ENCODE results near the gene EVI5.

EVI5 gene

DNA sequence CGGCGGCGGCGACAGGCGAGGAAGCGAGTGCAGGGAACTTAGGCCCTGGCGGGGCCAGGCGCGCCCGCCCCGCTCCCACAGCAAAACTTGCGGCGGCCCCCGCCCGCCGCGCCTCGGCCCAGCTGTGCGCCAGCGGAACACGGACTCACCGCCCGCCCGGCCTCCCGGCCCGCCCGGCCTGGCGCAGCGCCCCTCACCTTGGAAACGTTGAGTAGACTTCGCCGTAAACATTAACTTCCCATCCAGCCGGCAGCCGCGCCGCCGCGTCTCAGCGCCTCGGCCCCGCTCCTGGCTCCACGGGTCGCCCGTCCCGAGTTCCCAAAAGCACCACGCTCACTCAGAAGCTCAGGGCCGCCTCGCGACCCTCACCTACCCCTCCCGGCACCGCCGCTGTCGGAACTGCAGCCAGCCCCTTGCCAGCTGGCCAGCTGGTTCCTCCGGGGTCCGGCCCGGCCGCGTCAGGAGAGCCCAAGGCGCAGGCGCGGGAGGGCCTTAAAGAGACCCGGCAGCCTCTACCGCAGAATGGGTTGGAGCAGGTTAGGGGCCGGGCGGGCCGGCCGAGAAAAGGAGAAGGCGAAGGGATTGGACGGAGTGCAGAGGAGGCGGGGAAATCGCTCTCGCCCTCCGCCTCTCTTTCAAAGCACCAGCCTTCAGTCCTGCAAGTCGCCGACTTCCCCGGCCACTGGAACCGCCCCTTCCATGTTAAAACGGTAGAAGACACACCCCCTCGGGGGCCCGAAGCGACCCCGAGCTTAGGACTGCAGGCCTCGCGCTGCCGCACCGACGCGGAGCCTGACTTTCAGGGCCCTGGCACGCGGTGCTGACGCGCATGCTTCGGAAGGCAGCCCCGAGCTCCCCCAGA lies at the start of gene EVI5:
Gene EVI5 (minus strand): TSS at position 470 of the 862 bp plus-strand sequence. CDS start 48,562 bp downstream, outside the sequence.
- peak within 1 kb of the TSS; percentile 86 for H3K4me3 ChIP-seq (ENCODE audit: low read depth, low read length)
- TF ChIP-seq, protein P1, sequence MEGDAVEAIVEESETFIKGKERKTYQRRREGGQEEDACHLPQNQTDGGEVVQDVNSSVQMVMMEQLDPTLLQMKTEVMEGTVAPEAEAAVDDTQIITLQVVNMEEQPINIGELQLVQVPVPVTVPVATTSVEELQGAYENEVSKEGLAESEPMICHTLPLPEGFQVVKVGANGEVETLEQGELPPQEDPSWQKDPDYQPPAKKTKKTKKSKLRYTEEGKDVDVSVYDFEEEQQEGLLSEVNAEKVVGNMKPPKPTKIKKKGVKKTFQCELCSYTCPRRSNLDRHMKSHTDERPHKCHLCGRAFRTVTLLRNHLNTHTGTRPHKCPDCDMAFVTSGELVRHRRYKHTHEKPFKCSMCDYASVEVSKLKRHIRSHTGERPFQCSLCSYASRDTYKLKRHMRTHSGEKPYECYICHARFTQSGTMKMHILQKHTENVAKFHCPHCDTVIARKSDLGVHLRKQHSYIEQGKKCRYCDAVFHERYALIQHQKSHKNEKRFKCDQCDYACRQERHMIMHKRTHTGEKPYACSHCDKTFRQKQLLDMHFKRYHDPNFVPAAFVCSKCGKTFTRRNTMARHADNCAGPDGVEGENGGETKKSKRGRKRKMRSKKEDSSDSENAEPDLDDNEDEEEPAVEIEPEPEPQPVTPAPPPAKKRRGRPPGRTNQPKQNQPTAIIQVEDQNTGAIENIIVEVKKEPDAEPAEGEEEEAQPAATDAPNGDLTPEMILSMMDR (IDR thresholded peaks at IDR 0.05; ENCODE audit: insufficient read depth, low read length, missing control alignments) = peak; percentile 10
- POLR2A ChIA-PET = interaction anchor here (0.8 to 1.8 kb wide), 6 partner anchors 8 to 50 kb away, joined by 3 to 13 read pairs (median 5); partner anchors contain the start of gene RPL5
- CTCF ChIA-PET = interaction anchor here (1.0 to 3.9 kb wide), 6 partner anchors 10 to 47 kb away, joined by 3 to 15 read pairs (median 6); partner anchors contain the start of gene RPL5
- DNase-seq (ENCODE audit: low read depth, low spot score) = peak; percentile 78

DNA sequence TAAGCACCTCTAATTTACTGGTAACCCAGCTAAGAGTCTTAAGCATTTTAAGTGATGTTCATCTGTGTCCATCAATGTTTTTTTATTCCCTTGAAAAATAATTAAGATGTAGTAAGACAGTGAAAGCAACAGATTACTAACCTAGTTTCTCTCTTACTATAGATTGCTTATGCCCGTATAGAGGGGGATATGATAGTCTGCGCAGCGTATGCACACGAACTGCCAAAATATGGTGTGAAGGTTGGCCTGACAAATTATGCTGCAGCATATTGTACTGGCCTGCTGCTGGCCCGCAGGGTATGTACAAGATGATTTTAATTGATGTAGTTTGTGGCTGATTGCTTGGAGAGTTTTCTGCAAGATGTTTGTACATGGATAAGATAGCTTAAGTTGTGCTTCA lies 49.7 kb upstream of the EVI5 start:
- TF ChIP-seq, protein P1 (IDR thresholded peaks at IDR 0.05; ENCODE audit: insufficient read depth, low read length, missing control alignments) = no peak
- H3K4me3 ChIP-seq (ENCODE audit: low read depth, low read length) = no peak overlapping the region
- no peak for DNase-seq (ENCODE audit: low read depth, low spot score)
- ChIA-PET POLR2A (interaction anchor here (1.7 kb wide), 1 partner anchor 50 kb away, joined by 6 read pairs; the partner anchor contains the start of gene EVI5), CTCF (interaction anchor here (1.2 to 6.6 kb wide), 4 partner anchors 8 to 524 kb away, joined by 3 to 28 read pairs (median 6); no protein-coding TSS in a partner anchor)

DNA sequence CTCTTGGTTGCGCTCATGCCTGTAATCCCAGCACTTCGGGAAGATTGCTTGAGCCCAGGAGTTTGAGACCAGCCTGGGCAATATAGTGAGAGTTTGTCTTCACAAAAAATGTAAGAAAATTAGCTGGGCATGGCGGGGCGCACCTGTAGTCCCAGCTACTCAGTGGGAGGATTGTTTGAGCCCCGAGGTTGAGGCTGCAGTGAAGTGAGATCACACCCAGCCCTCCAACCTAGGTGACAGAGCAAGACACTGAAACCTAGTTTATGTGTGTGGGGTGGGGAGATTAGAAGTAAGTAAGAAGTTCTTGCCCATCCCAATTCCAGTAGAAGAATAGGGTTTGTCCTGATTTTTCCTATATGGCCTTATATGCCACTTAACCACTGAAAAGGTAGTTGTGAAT lies 48.9 kb upstream of the EVI5 start:
- peak overlapping the region; percentile 98 for H3K4me3 ChIP-seq (ENCODE audit: low read depth, low read length)
- TF ChIP-seq, protein P1 (IDR thresholded peaks at IDR 0.05; ENCODE audit: insufficient read depth, low read length, missing control alignments) = no peak
- POLR2A ChIA-PET = no interaction called here
- CTCF ChIA-PET = interaction anchor here (1.2 to 1.8 kb wide), 3 partner anchors 9 to 523 kb away, joined by 3 to 8 read pairs (median 5); no protein-coding TSS in a partner anchor
- DNase-seq (ENCODE audit: low read depth, low spot score) = no peak

DNA sequence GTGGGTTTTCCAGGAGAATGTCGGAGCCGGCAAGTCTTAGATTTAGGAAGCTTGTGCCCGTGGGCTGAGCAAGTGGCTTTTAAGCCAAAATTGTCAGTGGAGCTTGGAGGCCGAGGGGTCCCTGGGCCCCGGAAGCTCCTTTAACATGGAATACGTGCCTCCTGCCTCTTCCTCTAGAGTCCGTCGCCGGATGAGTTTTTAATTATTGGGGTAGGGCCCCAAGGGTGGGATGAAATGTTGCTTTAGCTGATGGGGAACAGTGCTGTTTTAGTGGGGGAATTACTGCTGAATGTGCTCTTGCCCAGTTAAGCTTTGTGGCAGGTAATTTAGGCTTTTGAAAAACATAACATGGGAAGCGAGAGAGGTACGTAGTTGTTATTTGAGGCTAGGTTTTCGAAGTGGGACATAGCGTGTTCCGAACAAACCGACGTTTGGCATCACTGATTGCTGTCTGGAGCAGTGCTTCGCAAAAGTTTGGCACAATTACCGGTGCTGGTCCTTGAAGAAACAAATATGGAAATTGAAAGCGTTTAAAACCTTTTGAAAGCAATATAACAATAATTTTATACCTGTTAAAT lies 47.7 kb upstream of the EVI5 start:
- DNase-seq (ENCODE audit: low read depth, low spot score) = no peak
- ChIA-PET CTCF (interaction anchor here (0.9 to 3.5 kb wide), 16 partner anchors 9 to 191 kb away, joined by 3 to 65 read pairs (median 6); partner anchors contain the start of genes DIPK1A and EVI5), POLR2A (interaction anchor here (0.6 to 1.8 kb wide), 9 partner anchors 10 to 183 kb away, joined by 3 to 13 read pairs (median 4); partner anchors contain the start of genes DIPK1A and EVI5)
- H3K4me3 ChIP-seq (ENCODE audit: low read depth, low read length) = peak overlapping the region; percentile 98
- TF ChIP-seq, protein P1 (IDR thresholded peaks at IDR 0.05; ENCODE audit: insufficient read depth, low read length, missing control alignments) = no peak

DNA sequence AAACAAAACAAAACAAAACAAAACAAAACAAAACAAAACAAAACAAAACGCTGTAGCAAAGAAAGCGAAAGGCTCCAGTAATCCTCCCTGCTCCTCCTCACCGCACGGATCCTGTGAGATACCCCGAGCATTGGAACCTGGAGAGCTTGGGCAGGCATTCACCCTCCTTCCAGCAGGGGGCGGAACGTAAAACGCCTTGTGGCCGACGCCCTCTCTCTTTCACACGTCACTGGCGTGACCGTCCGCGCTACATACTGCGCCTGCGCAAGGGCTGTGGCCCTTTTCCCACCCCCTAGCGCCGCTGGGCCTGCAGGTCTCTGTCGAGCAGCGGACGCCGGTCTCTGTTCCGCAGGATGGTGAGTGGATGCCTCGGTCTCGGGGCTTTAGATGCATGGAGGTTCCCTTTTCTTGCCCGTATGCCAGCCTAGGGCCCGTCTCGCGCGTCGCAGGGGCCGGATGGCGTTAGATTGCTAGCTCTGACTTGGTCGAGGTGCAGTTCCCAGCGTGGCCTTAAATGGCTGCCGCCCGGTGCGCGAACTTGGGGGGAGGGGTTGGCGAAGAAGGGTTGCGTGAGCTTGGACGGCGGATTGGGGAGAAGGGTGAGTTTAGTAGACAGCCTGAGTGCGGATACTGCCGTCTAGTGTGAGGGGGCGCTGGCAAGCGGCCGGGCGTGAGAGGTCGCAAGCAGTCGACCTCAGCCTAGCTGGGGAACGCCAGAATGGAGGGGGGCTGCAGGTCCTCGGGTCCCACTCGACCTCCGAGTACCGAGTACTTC lies 47.0 kb upstream of the EVI5 start, which contains the start of gene RPL5:
Gene RPL5 (plus strand): TSS at position 279 of the 775 bp plus-strand sequence. CDS start 75 bp downstream, at position 354.
- TF ChIP-seq, protein P1 (IDR thresholded peaks at IDR 0.05; ENCODE audit: insufficient read depth, low read length, missing control alignments) = peak; percentile 98
- peak; percentile 73 for DNase-seq (ENCODE audit: low read depth, low spot score)
- POLR2A ChIA-PET = interaction anchor here (0.6 to 1.8 kb wide), 12 partner anchors 10 to 210 kb away, joined by 3 to 13 read pairs (median 4); partner anchors contain the start of genes DIPK1A and EVI5
- H3K4me3 ChIP-seq (ENCODE audit: low read depth, low read length) = peak within 1 kb of the TSS; percentile 98
- CTCF ChIA-PET = interaction anchor here (0.7 to 3.5 kb wide), 24 partner anchors 9 to 191 kb away, joined by 3 to 65 read pairs (median 4); partner anchors contain the start of genes DIPK1A and EVI5
